OCI-LY1 (cell line): Measurements from ENCODE around the gene CPAMD8.

Source experiments
- H2AFZ ChIP-seq: fragments of 200-600 bp; sonication (generic), shearing (Covaris generic); 2 replicates; pipeline ENCODE4 v1.6.0; 2014; ENCODE audit warnings: antibody characterized with exemption, mild to moderate bottlenecking, low read length
- H3F3A ChIP-seq: fragments of 200-600 bp; sonication (generic), shearing (Covaris generic); 2 replicates; pipeline ENCODE4 v1.6.0; 2014; ENCODE audit warnings: mild to moderate bottlenecking, antibody characterized with exemption, low read length, moderate library complexity; ENCODE audit not compliant: insufficient read depth
- H3K27ac ChIP-seq: fragments of 200-600 bp; sonication (generic); 2 replicates; pipeline ENCODE4 v1.5.1; 2014; ENCODE audit warnings: low read length, mixed run types, mild to moderate bottlenecking, low read depth; ENCODE audit not compliant: poor library complexity, severe bottlenecking
- H3K27me3 ChIP-seq: fragments of 200-600 bp; sonication (generic); 2 replicates; pipeline ENCODE4 v1.6.0; 2014; ENCODE audit warnings: antibody characterized with exemption, mild to moderate bottlenecking, low read length, moderate library complexity; ENCODE audit not compliant: insufficient read depth
- H3K36me3 ChIP-seq: fragments of 200-600 bp; sonication (generic); 2 replicates; pipeline ENCODE4 v1.6.1; 2014; ENCODE audit warnings: mild to moderate bottlenecking, antibody characterized with exemption, low read length, moderate library complexity, mixed read lengths; ENCODE audit not compliant: insufficient read depth
- H3K4me1 ChIP-seq: fragments of 200-600 bp; sonication (generic); 2 replicates; pipeline ENCODE4 v1.5.1; 2014; ENCODE audit warnings: mild to moderate bottlenecking, low read length, moderate library complexity; ENCODE audit not compliant: insufficient read depth, severe bottlenecking
- H3K4me2 ChIP-seq: fragments of 200-600 bp; sonication (generic), shearing (Covaris generic); 2 replicates; pipeline ENCODE4 v1.6.1; 2014; ENCODE audit warnings: low read length
- H3K4me3 ChIP-seq: fragments of 200-600 bp; sonication (generic); 2 replicates; pipeline ENCODE4 v1.5.1; 2014; ENCODE audit warnings: low read length, low read depth, mild to moderate bottlenecking, mixed read lengths; ENCODE audit not compliant: poor library complexity, severe bottlenecking
- H3K79me2 ChIP-seq: fragments of 200-600 bp; shearing (Covaris generic); 2 replicates; pipeline ENCODE4 v1.6.1; 2016; ENCODE audit warnings: mixed run types, low read length, mixed read lengths; ENCODE audit not compliant: insufficient read depth
- H3K9ac ChIP-seq: fragments of 200-600 bp; sonication (generic), shearing (Covaris generic); 2 replicates; pipeline ENCODE4 v1.6.1; 2014; ENCODE audit warnings: mild to moderate bottlenecking, low read length, mixed read lengths
- H3K9me2 ChIP-seq: fragments of 200-600 bp; sonication (generic), shearing (Covaris generic); 2 replicates; pipeline ENCODE4 v1.6.1; 2014; ENCODE audit warnings: low read depth, mild to moderate bottlenecking, low read length, mixed read lengths
- H3K9me3 ChIP-seq: fragments of 200-600 bp; shearing (Covaris generic); 2 replicates; pipeline ENCODE4 v1.6.1; 2014; ENCODE audit warnings: low read length, mixed read lengths
- H4K20me1 ChIP-seq: fragments of 200-600 bp; sonication (generic), shearing (Covaris generic); 2 replicates; pipeline ENCODE4 v1.6.0; 2016; ENCODE audit warnings: mild to moderate bottlenecking, low read length; ENCODE audit not compliant: insufficient read depth
- CTCF ChIP-seq: fragments of 200-600 bp; sonication (generic), shearing (Covaris generic); IDR thresholded peaks from 2 replicates; pipeline ENCODE4 v1.5.1; 2017; ENCODE audit warnings: mild to moderate bottlenecking, antibody characterized with exemption, low read length, moderate library complexity, mixed read lengths
- EZH2 ChIP-seq: fragments of 200-600 bp; sonication (generic), shearing (Covaris generic); IDR thresholded peaks from 2 replicates; pipeline ENCODE4 v1.8.0; 2017; ENCODE audit warnings: borderline replicate concordance, mixed run types, mild to moderate bottlenecking, antibody characterized with exemption, low read length, moderate library complexity, mixed read lengths

The CPAMD8 gene

GRCh38 chr19:16886305-16886880 lies 140.2 kb downstream of the CPAMD8 start:
- no peak overlapping the region for H2AFZ ChIP-seq
- no peak overlapping the region for H3K4me3 ChIP-seq
- no peak overlapping the region for H3K27ac ChIP-seq
- no peaks in the 10 kb centered on the region for H3F3A ChIP-seq
- TF ChIP-seq EZH2 (no peak), CTCF (no peak)
- no peaks in the 10 kb centered on the region for H3K36me3 ChIP-seq
- no peaks in the 10 kb centered on the region for H3K27me3 ChIP-seq
- no peak overlapping the region for H3K9ac ChIP-seq
- H3K4me2 ChIP-seq, result no peak overlapping the region
- no peaks in the 10 kb centered on the region for H4K20me1 ChIP-seq
- no peaks in the 10 kb centered on the region for H3K4me1 ChIP-seq
- no peaks in the 10 kb centered on the region for H3K79me2 ChIP-seq
- no peaks in the 10 kb centered on the region for H3K9me2 ChIP-seq
- H3K9me3 ChIP-seq, result peaks cover 7% of the 10 kb centered on the region; the same call in 1 of the 2 replicates

- Histone ChIP-seq H3K9ac (no peak overlapping the region), H3K4me1 (no peaks in the 10 kb centered on the region), H3K79me2 (no peaks in the 10 kb centered on the region), H3K36me3 (peaks cover 4% of the 10 kb centered on the region), H3F3A (no peaks in the 10 kb centered on the region), H3K27ac (no peak overlapping the region), H3K9me3 (peaks cover 13% of the 10 kb centered on the region; the same call in 1 of the 2 replicates), H3K4me3 (no peak overlapping the region), H3K27me3 (no peaks in the 10 kb centered on the region), H2AFZ (no peak overlapping the region), H4K20me1 (no peaks in the 10 kb centered on the region), H3K9me2 (no peaks in the 10 kb centered on the region), H3K4me2 (no peak overlapping the region)
- no peak for TF ChIP-seq CTCF
- TF ChIP-seq EZH2, result no peak
Measured at GRCh38 chr19:16885166-16885565, 141.4 kb downstream of the CPAMD8 start.

GRCh38 chr19:16883522-16883921 lies 143.1 kb downstream of the CPAMD8 start:
- Histone ChIP-seq H2AFZ (no peak overlapping the region), H3K79me2 (no peaks in the 10 kb centered on the region), H3K4me1 (no peaks in the 10 kb centered on the region), H3F3A (no peaks in the 10 kb centered on the region), H3K4me2 (no peak overlapping the region), H3K27ac (no peak overlapping the region), H4K20me1 (no peaks in the 10 kb centered on the region), H3K9me2 (no peaks in the 10 kb centered on the region), H3K36me3 (peaks cover 19% of the 10 kb centered on the region), H3K4me3 (no peak overlapping the region), H3K27me3 (no peaks in the 10 kb centered on the region), H3K9me3 (peaks cover 13% of the 10 kb centered on the region; the same call in 1 of the 2 replicates), H3K9ac (no peak overlapping the region)
- TF ChIP-seq CTCF (no peak), EZH2 (no peak)
